GM21447 (cell line): ENCODE measurements around the gene ZFAND5.

Experiments
- ATAC-seq: cut with Tn5 transposase; IDR thresholded peaks from one replicate; pipeline ENCODE4 v1.9.1; 2021; ENCODE audit not compliant: unreplicated experiment

ZFAND5 gene, protein sequence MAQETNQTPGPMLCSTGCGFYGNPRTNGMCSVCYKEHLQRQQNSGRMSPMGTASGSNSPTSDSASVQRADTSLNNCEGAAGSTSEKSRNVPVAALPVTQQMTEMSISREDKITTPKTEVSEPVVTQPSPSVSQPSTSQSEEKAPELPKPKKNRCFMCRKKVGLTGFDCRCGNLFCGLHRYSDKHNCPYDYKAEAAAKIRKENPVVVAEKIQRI

DNA sequence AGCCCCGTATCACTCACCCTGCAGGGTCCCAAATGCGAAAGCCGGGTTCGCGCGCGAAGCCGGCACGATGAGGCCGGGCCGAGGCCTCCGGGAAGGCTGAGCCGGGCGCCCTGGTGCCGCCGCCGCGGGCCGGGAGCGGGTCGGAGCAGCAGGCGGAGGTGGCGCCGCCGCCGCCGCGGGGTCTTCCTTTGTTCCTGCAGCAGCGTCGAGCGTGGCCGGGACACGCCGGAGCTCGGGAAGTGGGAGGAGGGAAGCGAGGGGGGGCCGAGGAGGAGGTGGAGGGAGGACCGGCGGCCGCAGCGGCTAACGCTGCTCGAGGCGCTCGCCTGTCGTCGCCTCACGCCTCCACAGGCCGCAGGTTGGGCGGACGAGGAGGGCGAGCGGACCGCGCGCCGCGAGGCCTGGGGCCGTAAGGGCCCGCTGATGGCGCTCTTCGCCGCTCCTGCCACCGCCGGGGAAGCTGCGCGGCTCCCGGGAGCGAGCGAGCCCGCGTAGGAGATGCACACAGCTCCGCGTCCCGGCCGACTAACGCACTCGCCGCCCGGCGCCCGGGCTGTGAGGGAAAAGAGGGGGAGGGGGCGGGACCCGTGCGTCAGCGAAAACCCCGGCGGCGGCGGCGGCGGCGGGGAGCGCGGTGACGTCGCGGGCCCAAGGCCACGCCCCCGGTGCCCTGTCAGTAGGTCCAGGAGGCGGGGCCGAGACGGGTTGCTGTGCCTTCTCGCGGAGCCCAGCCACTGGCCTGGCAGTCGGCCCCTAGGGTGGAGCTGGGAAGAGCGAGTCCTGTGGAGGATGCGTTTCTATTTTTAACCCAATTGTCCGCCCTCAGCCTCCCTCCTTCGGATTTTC lies at the start of gene ZFAND5:
Gene ZFAND5 (minus strand): TSS at position 530 of the 846 bp plus-strand sequence. CDS start 4,430 bp downstream, outside the sequence.
- peak; percentile 76 for ATAC-seq

DNA sequence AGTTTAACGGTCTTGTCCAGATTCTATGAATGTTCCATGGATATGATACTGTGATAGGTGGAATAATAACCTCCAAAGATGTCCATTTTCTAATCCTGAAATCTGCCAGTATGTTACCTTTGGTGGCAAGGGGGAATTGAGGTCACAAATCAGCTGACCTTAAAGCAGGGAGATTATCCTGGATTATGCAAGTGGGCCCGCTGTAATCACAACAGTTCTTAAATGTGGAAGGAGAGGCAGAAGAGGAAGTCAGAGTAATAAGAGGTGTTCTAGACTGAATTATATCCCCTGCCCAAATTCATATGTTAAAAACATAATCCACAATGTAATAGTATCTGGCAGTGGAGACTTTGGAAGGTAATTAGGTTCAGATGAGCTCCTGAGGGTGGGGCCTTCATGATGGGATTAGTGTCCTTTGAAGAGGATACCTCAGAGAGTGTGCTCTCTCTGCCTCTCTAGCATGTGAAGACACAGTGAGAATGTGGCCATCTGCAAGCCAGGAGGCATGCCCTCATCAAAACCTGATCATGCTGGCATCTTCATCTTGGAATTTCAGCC lies 47.6 kb upstream of the ZFAND5 start:
- ATAC-seq, result no peak

DNA sequence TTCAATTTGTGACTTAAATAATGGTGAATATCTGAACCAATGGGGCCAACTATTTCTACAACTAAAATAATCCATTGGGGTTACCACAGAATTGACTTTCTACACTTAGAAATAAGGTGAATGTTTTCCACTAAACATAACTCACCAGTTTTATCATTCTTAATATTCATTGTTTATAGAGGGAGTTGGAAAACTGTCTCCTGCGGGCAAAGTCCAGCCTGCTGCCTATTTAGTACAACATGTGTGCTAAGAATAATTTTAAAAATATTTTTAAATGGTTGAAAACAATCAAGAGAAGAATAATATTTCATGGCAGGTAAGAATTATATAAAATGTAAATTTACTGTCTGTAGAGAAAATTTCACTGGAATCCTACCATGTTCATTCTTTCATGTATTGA lies 45.2 kb upstream of the ZFAND5 start:
- no peak for ATAC-seq

DNA sequence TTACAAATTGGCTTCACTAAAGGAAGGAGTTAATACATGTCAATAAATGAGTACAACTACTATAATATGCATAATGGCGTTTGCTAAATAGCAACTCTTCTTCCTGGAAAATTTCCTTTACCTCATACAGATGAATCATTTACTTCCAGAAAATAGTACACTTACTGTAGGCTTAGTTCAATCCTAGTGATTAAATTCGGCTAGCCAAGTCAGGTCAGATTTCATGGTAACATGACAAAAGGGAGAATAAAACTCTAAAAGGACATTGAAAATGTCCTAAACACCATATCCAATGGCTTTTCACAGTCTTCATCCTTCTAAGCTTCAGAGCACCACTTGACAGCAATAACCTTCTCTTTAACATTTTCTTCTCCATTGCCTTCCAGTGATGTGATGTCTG lies 42.1 kb upstream of the ZFAND5 start:
- no peak for ATAC-seq

DNA sequence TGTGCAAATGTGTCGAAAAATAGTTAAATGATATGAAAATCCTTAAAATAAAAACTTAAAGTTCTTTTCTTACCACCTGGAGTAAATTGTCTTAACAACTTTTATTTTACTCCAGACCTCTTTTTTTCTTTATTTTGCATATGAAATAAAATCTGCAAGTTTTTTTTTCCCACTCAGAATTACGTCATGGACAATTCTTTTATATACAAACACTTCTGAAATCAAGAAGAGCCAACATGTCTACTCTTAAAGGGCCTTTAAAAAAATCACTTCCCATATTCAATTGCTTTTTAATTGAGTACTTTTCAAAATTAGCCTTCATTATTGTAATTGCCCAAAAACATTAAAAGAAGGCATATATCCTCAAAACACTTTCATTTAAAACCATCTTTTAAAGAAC lies 37.7 kb upstream of the ZFAND5 start:
- ATAC-seq, result no peak

DNA sequence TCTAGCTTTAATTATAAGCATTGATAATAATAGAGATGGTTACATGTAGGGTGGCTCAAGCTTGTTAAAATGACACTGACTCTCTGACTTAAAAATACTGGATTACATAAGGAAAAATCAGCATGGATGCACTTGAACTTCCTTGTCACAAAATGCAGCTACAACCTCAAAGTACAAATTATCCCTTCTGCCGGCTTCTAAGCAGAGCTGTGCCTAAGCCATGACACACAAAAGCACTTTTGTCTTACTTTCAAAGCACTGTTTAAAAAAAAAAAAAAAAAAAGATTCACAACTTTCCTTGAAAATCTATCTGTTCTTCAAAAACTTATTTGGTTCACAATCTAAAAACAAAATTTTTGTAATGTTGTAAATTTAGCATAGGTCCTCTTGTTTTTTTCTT lies 36.4 kb upstream of the ZFAND5 start:
- ATAC-seq, result no peak

DNA sequence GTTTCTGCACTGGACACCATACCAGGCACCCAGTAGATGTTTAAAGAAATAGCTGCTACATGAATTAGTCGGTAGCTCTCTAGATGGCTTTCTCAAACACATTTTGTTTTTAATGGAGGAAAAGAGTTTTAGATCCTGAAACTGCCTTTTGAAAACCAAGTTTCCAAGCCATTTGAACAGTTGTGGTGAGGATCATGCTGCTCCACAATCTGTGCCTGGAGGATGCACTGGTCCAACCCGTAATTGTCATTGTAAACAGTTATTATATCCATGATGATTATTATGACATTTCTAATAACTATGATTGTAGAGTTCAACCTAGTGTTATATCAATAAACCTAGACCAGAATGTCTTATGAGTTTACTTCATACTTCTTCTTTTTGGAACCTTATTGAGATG lies 35.9 kb upstream of the ZFAND5 start:
- no peak for ATAC-seq

DNA sequence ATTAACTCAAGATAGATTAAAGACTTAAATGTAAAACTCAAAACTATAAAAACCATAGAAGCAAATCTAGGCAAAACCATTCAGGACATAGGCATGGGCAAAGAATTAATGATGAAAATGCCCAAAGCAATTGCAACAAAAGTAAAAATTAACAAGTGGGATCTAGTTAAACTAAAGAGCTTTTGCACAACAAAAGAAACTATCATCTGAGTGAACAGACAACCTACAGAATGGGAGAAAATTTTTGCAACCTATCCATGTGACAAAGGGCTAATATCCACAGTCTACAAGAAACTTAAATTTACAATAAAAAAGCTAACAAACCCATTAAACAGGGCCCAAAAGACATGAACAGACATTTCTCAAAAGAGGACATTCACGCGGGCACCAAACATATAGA lies 34.4 kb upstream of the ZFAND5 start:
- ATAC-seq, result no peak

DNA sequence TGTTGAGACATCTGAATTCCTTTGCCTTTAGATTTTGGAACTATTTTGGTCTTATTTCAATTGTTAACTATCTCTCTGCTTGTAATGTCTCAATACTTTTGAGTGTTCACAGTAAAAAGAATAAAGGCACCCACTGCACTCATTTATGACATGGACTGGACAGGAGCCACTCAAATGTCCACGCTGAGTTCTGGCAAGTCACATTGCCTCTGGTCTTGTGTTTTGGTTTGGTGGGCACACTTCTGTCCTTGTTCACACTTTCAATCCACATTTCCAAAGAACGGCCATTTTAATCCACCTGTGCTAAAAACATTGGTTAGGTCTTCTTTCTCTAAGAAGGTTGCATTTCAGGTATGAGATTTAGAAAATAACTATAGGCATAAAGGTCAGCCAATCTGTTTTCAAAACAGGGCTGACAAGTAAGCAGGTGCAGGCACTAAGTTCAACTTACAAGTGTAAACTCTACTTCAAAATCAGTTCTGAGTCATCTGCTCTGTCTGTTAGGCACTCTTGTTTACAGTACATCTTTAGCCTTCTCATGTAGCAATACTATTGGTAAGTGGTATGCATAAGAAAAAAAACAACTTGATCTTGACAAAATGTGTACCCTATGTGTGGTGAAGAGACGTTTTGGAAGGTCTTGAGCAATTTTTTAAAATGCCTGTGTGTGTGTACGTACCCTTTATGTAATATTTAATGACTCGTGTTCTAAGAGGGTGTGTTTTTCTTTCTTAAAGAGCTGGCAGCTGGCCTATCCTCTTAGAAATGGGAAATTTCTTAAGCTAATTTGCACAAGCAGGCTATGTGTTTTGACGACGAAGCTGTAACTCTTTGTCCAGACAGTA lies 31.5 kb upstream of the ZFAND5 start:
- ATAC-seq, result no peak

DNA sequence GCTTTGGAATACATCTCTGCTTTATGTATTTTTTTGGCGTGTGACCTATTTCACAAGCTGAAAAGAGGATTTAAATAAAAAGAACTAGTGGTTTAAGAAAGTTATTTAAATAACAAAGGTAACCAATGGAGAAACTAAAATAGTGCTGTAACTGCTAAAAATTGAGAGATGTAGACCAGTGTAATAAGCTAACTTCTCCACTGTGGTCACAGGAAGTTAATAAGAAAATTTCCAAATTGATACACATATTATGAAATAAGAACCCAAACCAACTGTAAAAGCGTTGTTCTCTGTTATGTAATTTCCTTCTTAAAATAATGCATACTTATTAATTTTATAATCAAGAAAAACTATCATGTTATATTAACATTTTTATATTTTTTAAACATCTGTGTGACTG lies 29.1 kb upstream of the ZFAND5 start:
- ATAC-seq, result no peak

DNA sequence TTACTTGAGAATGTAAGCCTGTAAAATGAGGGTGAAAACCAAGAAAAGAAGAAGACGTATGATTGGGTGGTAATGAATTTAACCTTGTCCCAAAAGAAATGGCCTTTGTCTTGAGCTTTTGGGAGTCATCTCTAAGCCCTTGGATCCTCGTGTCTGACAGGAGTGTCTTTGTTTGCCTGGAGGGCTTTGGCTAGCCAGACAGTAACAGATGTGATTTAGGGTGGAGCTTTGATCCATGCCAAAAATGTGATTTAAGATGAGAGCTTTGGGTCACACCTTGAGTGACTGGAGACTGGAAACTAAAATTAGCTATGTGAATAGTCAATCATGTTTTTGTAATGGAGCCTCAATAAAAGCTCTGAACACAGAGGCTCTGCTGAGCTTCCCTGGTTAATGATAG lies 25.9 kb upstream of the ZFAND5 start:
- no peak for ATAC-seq

DNA sequence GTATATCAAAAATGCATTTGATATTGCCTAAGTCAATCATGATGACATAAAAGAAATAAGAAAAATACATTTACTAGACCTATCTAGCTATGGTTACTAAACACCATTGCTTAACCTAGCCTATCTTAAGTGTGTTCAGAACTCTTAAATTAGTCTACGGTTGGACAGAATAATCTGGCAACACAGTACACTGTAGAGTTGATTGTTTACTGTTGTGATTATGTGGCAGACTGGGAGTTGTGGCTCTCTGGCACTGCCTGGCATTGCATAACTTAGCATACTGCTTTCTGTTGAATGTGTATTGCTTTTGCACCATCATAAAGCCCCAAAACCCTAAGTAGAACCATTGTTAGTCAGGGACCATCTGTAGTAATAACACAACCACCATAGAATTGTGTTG lies 21.2 kb upstream of the ZFAND5 start:
- ATAC-seq, result no peak

DNA sequence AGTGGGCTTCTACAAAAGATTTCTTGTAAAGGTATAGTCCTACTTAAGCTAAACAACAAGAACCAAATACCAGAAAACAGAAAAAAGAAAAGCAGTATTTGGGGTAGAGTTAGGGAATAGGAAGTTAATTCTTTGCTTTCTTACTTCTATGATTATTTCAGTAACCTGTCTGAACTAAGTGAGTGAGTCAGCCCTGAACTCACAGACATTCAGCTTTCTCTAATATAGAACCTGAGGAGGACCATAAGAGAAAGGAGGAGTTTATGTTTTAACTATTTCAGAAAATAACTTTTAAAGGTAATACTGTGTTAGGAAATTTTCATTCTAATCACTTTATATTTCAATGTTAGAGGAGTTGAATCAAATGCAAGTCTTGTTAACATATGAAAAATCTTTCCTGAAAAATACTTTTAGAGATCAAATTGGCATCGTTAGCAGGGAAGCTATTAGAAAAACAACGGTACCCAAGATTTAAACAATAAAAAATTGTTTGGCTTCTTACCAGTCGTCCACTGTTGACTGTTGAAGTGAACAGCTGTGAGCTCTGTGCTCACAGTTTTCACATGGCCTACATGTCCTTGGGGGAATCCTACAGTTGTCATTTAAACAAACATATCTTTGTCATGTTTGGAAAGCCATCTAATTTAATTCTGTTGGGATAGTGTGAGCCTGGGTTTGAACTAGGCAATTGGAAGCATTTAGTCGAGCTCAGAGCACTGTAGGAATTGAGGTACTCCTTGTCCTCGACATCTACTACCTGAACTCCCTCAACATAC lies 19.9 kb upstream of the ZFAND5 start:
- no peak for ATAC-seq

DNA sequence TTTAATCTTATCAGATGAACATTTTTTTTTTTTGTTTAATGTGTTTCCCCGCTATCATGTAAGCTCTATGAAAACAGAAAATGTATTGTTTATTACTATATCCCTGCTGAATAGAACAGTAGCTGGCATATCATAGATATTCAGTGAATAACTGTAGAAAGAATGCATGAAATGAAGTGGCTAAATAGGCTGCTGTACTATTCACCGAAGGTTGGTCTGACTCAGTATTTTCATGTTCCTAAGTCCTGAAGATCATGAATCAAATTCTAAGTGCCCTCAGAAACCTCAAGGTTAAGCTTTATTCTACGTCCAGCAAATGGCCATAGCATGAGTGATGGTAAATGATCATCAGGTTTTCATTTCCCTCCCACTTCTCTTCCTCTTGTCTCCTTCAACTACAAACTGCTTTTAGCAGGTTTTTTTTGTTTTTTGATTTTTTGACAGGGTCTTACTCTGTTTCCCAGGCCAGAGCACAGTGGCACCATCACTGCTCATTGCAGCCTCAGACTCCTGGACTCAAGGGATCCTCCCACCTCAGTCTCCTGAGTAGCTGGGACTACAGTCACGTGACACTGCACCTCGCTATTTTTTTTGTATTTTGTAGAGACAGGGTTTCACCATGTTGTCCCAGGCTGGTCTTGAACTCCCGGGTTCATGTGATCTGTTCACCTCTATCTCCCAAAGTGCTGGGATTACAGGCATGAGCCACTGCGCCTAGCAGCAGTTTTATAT lies 19.1 kb upstream of the ZFAND5 start:
- ATAC-seq, result no peak

DNA sequence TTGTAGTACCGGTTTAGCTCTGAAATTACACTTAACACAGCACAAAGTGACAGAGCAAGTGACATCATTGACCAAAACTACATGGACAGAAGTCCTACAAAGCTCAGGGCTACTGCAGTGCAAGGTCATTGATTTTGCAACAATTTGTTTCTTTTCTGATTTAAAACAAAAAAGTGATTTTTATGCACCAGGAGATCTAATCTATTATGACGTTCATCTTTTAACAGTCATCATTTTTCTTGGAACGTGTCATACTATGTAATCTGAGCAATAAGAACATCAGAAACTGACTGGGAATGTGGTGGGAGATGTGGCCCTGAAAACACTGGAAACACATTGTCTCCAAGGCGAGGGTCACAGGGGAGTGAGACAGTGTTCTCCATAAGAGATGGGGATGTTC lies 17.4 kb upstream of the ZFAND5 start:
- no peak for ATAC-seq

DNA sequence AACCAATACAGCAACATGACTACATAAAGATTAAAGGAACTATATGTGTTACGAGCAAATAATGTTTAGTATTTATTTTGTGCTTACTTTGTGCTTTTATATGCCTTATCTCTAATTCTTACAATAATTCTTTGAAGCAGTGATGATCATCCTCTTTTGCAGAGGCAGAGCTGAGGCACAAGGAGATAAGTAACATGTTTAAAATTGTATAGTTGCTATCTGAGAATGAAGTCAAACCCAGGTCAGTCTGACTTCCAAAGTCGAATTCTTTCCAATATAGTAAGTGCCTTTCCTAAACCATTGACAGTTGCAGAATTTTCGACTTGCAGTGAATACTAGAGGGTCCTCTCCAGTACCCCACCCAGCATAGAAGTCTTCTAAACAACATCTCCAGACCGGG lies 12.0 kb upstream of the ZFAND5 start:
- ATAC-seq, result no peak

DNA sequence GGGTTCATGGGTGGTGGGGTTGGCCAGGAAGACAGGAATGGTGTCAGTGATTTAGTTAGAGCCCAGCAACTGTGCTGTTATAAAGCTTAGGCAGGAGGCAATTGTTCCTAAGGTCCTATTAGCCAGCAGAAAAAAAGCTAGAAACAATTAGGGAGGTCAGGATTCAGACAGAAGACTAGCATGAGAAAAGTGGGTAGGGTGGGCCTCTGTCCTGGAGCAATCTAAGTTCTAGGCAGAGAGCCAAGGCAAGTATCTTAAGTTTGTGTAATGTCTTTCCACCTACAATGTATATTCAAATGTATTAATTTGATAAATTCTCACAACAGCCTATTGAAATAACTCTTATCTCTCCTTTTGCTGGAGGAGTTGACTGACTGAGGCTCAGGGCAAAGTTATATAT lies 6.1 kb upstream of the ZFAND5 start:
- no peak for ATAC-seq

DNA sequence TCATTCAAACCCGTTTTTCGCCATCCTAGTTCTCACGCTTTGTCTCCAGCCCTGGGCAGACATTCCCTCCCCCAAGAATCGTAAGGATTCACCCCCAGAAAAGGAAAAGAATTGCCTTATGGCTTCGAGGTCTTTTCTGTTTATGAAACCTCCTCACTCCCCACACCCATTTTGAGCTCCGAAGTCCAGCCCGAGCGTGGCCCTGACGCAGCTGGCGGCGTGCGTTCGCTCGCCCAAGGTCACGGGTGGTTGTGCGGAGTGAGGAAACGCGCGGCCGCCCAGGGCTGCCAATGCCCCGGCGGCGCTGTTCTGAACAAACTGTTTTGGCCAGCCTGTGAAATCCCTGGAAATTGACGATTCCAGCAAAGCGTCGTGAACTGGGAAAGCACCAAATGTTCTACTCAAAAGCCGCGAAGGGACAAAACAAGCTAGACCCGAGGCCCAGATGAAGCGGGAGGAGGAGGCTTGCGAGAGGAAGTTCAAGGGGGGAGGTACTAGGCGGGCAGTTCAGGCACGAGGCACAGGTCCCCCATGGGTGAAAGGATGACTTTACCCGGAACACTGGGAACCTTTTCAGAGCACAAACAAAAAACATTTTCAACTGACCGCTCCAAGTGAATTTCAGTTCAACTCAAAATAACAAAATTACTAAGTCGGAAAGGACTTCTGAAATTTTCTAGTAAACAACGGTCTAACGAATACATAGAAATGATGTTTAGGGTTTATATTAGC lies 683 bp upstream of the ZFAND5 start:
- peak; percentile 34 for ATAC-seq

DNA sequence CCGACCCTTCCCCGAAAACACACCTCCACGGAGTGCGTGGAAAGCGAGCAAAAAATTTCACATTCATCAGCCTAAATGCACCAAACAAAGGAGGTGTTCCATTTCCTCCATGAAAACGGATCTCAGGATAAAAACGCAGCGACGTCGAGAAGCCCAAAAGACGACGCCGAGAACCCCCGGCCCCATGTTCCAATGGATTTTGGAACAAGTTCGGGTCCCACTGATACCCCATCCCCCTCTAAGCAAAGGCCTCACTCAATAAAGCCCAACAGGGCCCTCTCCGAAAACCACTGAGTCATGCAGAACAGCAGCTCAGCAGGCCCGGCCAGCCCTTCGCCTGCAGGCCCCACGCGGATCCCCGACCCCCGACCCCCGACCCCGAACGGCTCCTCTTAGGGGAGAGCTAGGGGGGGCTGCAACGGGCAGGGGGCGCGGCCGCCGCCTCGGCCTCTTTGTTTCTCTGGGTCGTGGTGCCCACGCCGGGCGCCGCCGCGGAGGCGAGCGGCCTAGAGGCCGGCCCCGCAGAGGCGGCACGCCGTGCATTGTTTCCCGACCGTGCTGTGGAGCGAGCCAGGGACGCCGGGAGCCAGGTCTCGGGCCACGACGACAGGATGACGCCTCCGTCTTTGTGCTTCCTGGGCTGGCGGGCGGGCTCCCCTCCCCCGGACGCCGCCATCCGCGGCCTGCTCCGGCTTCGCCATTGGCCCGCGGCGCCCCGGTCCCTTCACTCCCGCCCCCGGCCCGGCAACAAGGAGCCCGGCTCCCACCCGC lies 915 bp downstream of the ZFAND5 start:
- peak; percentile 41 for ATAC-seq
